GM12878 (cell line): ENCODE measurements around the gene SIRT2. TPM values are rescaled to one million over a fixed set of nuclear protein-coding genes. Genes with fewer than 3 reads are reported as not detected.

ENCODE experiments used
- ATAC-seq: fragments of 200-7000 bp; cut with Tn5 transposase; 3 replicates; pipeline ENCODE4 v1.9.1; 2020; ENCODE audit warnings: mild to moderate bottlenecking, moderate library complexity
- BruUV-seq: library from RNA; stranded (reverse); fragments of 400-500 nt; replicated peaks from 2 replicates; lab custom pipeline; 2021; lab: Mats Ljungman, UMichigan
- CTCF ChIA-PET: fragments of 300-600 bp; sonication (Branson Sonifier 250); formaldehyde crosslinking; extraction: SDS; loops from one replicate; lab custom pipeline; 2021; ENCODE audit warnings: inconsistent platforms; lab: Yijun Ruan, JAX
- POLR2A ChIA-PET: fragments of 350-600 bp; formaldehyde crosslinking; extraction: SDS; loops from one replicate; lab custom pipeline; 2021; ENCODE audit warnings: inconsistent platforms; lab: Charles Lee
- RAD21 ChIA-PET: fragments of 300-600 bp; sonication (Branson Sonifier 250); formaldehyde crosslinking; loops from one replicate; lab custom pipeline; 2023; ENCODE audit warnings: antibody characterized with exemption; ENCODE audit not compliant: unreplicated experiment; lab: Charles Lee
- SMC1A ChIA-PET: fragments of 300-600 bp; sonication (Branson Sonifier 250); formaldehyde crosslinking; loops from one replicate; lab custom pipeline; 2023; ENCODE audit not compliant: unreplicated experiment, uncharacterized antibody; lab: Charles Lee
- DNase-seq: peaks from one replicate; pipeline ENCODE4 v3.0.0-alpha.2; 2011; ENCODE audit warnings: low read depth, low spot score
- FAIRE-seq: peaks from 3 replicates; lab custom pipeline; 2011; peaks lifted over from hg19 to GRCh38; lab: Jason Lieb, UNC
- H2AFZ ChIP-seq: 2 replicates; pipeline ENCODE4 v1.6.0; 2011; ENCODE audit warnings: low read depth, low read length, control low read depth; ENCODE audit not compliant: control insufficient read depth
- H3K27ac ChIP-seq: 2 replicates; pipeline ENCODE4 v1.5.1; 2011; ENCODE audit warnings: control low read depth; ENCODE audit not compliant: control insufficient read depth, insufficient read depth
- H3K27me3 ChIP-seq, 2 experiments: replicated peaks in 1 of 2; 2 replicates each; pipeline versions ENCODE4 v1.6.0 to v1.6.1; 2011; ENCODE audit warnings: low read length in 1 of 2; ENCODE audit not compliant: control insufficient read depth in 2 of 2, insufficient read depth in 2 of 2
- H3K36me3 ChIP-seq, 2 experiments: 2 replicates each; pipeline ENCODE4 v1.5.1; 2011; ENCODE audit warnings: low read length in 1 of 2; ENCODE audit not compliant: control insufficient read depth in 2 of 2, insufficient read depth in 2 of 2
- H3K4me1 ChIP-seq: 2 replicates; pipeline ENCODE4 v1.6.1; 2011; ENCODE audit warnings: mild to moderate bottlenecking, low read length, moderate library complexity, mixed read lengths; ENCODE audit not compliant: control insufficient read depth, insufficient read depth
- H3K4me2 ChIP-seq: 2 replicates; pipeline ENCODE4 v1.6.0; 2011; ENCODE audit warnings: control low read depth; ENCODE audit not compliant: control insufficient read depth, insufficient read depth
- H3K4me3 ChIP-seq: fragments of 200-600 bp; sonication (generic); 2 replicates; pipeline ENCODE4 v1.5.1; 2016
- H3K79me2 ChIP-seq: 2 replicates; pipeline ENCODE4 v1.6.0; 2011; ENCODE audit warnings: low read length; ENCODE audit not compliant: control insufficient read depth, insufficient read depth
- H3K9ac ChIP-seq: 2 replicates; pipeline ENCODE4 v1.8.0; 2011; ENCODE audit warnings: low read length, control low read depth, mixed read lengths; ENCODE audit not compliant: control insufficient read depth, insufficient read depth
- H3K9me3 ChIP-seq: replicated peaks from 3 replicates; pipeline ENCODE4 v1.5.1; 2011; ENCODE audit warnings: mild to moderate bottlenecking, low read length; ENCODE audit not compliant: control insufficient read depth, insufficient read depth
- H4K20me1 ChIP-seq: 2 replicates; pipeline ENCODE4 v1.6.0; 2011; ENCODE audit not compliant: control insufficient read depth, insufficient read depth
- BCL11A ChIP-seq: IDR thresholded peaks from 2 replicates; pipeline ENCODE4 v1.6.1; 2011; ENCODE audit warnings: low read depth, low read length
- BMI1 ChIP-seq: fragments of 450-650 bp; IDR thresholded peaks from 2 replicates; pipeline ENCODE4 v1.6.1; 2016; ENCODE audit warnings: mild to moderate bottlenecking, moderate library complexity, borderline replicate concordance
- EGR1 ChIP-seq, 2 experiments: IDR thresholded peaks; 1 replicate in 1 of 2; 2 replicates in 1 of 2; pipeline ENCODE4 v1.6.1; 2011 to 2012; ENCODE audit warnings: low read depth in 2 of 2, low read length in 2 of 2, borderline replicate concordance in 1 of 2, mild to moderate bottlenecking in 1 of 2, moderate library complexity in 1 of 2
- GABPA ChIP-seq: IDR thresholded peaks from 2 replicates; pipeline ENCODE4 v1.6.1; 2014; ENCODE audit warnings: antibody characterized with exemption, low read depth, mild to moderate bottlenecking, inconsistent platforms
- JUND ChIP-seq: IDR thresholded peaks from 2 replicates; pipeline ENCODE4 v1.6.1; 2012; ENCODE audit warnings: low read depth, mild to moderate bottlenecking, low read length, improper control_type of control experiment, moderate library complexity
- LARP7 ChIP-seq: fragments of 450-650 bp; IDR thresholded peaks from 2 replicates; pipeline ENCODE4 v1.6.1; 2017; ENCODE audit warnings: mild to moderate bottlenecking
- MEF2B ChIP-seq: fragments of 450-650 bp; IDR thresholded peaks from 2 replicates; pipeline ENCODE4 v1.6.1; 2018; ENCODE audit warnings: mild to moderate bottlenecking, moderate library complexity; ENCODE audit not compliant: partially characterized antibody, poor library complexity, severe bottlenecking
- NR2F1 ChIP-seq: fragments of 450-650 bp; conservative IDR thresholded peaks from 2 replicates; pipeline ENCODE4 v1.6.1; 2017; ENCODE audit warnings: mild to moderate bottlenecking
- POLR2AphosphoS2 ChIP-seq: IDR thresholded peaks from 2 replicates; pipeline ENCODE4 v1.6.1; 2011; ENCODE audit warnings: low read depth, mild to moderate bottlenecking, low read length, improper control_type of control experiment, moderate library complexity
- SMARCA5 ChIP-seq: fragments of 450-650 bp; IDR thresholded peaks from 2 replicates; pipeline ENCODE4 v1.6.1; 2017; ENCODE audit warnings: mild to moderate bottlenecking
- TCF3 ChIP-seq: IDR thresholded peaks from 2 replicates; pipeline ENCODE4 v1.6.1; 2012; ENCODE audit warnings: low read depth, mild to moderate bottlenecking, low read length, borderline replicate concordance; ENCODE audit not compliant: insufficient read depth
- WGBS: methylation state at CpG from one replicate; pipeline ENCODE4 v1.1.6; 2016; ENCODE audit warnings: low lambda C conversion rate; ENCODE audit not compliant: insufficient replicate concordance, insufficient coverage; ENCODE audit errors: missing lambda C conversion rate; 5-methylcytosine and 5-hydroxymethylcytosine counted together
- in situ Hi-C: fragments of 300-500 bp; cut with MboI; formaldehyde crosslinking; loops from 9 replicates; pipeline ENCODE4 v1.14.3; 2018; ENCODE audit warnings: mixed read lengths
- intact Hi-C: fragments of 100-400 bp; cut with micrococcal nuclease; formaldehyde crosslinking; loops from one replicate; pipeline ENCODE4 v1.14.2; 2022; ENCODE audit not compliant: unreplicated experiment
- polyA plus RNA-seq, 11 experiments: library from polyadenylated mRNA; depleted of rRNA in 4 of 11; unstranded in 6 of 11; stranded (reverse) in 5 of 11; fragments of >200 nt; fragmentation: Nextera tagmentation in 4 of 11; fragmentation: Illumina TruSeq in 1 of 11; extraction: Ambion mirVana in 4 of 11; extraction: Trizol in 1 of 11; gene quantifications; 1 replicate in 1 of 11; 2 replicates in 10 of 11; pipeline versions ENCODE4 v1.2.1 to v1.2.3, GENCODE V29; 2011 to 2016; ENCODE audit warnings: inconsistent platforms in 2 of 11, missing spikeins in 2 of 11, low read depth in 1 of 11
- total RNA-seq, 4 experiments: library from RNA; depleted of rRNA in 3 of 4; stranded (reverse); fragments of >200 nt in 3 of 4; fragmentation: Illumina TruSeq in 1 of 4; extraction: Trizol in 1 of 4; gene quantifications; 2 replicates each; pipeline versions ENCODE4 v1.2.1 to v1.2.3, GENCODE V29; 2013 to 2021
- TF ChIP-seq, protein P1 (sequence below): fragments of 450-650 bp; IDR thresholded peaks from 2 replicates; pipeline ENCODE4 v1.6.1; 2017; ENCODE audit warnings: mild to moderate bottlenecking
- TF ChIP-seq, protein P2 (sequence below): IDR thresholded peaks from 2 replicates; pipeline ENCODE4 v1.6.1; 2011; ENCODE audit warnings: low read depth, mild to moderate bottlenecking, low read length, moderate library complexity, borderline replicate concordance; ENCODE audit errors: extremely low read depth

SIRT2 gene
- total and polyA plus RNA-seq, 10 of the 15 experiments (the other 5 are each of a cell fraction or from before 2014, with no cell fraction given), result 1.4 to 38.7 (median 24.1) TPM

DNA sequence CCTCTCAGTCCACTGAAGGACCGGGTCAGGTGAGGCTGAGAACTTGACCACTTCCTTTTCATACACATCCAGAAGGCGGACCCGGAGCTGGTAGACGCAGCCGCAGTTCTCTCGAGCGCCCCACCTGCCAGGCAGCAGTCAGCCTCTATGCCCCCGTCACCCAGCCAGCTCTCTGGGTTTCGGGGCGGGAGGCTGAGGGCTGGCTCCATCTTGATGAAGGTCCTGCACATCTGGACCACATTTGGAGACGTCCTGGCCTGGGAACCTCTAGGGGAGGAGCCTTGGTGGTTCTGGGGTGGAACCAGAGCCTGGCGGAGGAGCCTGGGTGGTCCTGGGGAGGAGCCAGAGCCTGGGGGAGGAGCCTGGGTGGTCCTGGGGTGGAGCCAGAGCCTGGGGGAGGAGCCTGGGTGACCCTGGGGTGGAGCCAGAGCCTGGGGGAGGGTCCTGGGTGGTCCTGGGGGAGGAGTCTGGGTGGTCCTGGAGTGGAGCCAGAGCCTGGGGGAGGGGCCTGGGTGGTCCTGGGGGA is 45.6 kb upstream of the SIRT2 start (continued):
- TF ChIP-seq GABPA (no peak), SMARCA5 (no peak), BCL11A (no peak), EGR1 (IDR thresholded peaks at IDR 0.05; ENCODE audit: borderline replicate concordance in 1 of 2, low read depth in 2 of 2, low read length in 2 of 2) (no peak), LARP7 (no peak), BMI1 (no peak)
- TF ChIP-seq, protein P1, sequence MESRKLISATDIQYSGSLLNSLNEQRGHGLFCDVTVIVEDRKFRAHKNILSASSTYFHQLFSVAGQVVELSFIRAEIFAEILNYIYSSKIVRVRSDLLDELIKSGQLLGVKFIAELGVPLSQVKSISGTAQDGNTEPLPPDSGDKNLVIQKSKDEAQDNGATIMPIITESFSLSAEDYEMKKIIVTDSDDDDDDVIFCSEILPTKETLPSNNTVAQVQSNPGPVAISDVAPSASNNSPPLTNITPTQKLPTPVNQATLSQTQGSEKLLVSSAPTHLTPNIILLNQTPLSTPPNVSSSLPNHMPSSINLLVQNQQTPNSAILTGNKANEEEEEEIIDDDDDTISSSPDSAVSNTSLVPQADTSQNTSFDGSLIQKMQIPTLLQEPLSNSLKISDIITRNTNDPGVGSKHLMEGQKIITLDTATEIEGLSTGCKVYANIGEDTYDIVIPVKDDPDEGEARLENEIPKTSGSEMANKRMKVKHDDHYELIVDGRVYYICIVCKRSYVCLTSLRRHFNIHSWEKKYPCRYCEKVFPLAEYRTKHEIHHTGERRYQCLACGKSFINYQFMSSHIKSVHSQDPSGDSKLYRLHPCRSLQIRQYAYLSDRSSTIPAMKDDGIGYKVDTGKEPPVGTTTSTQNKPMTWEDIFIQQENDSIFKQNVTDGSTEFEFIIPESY, result no peak

DNA sequence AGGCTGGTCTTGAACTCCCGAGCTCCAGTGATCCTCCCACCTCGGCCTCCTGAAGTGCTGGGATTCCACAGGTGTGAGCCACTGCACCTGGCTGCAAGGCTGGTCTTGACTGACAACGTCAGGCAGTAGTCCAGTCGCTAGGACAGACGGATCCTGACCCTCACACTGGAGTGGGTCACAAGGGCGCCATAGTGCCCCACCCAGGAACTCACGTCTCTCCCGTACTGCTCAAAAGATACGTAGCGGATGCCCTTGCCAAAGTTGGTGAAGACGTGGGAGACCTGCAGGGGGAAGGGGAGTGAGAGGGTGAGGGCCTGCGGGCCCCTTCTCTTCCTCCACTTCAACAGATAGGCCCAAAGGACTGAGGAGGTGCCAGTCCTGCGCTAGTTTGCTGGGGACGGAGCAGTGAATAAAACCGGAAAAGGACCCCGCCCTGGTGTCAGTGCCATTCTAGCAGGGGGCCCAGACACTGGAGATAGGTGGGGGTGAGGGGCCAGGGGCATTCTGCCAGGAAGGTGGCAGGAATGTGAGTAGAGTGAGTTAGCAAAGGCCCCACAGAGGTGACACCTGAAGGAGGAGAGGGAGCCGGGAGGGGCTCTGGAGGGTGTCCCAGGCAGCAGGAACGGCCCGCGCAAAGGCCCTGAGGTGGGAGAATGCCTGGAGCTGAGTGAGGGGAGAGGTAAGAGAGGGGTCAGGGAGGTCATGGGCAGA is 43.2 kb upstream of the SIRT2 start:
- intact Hi-C loops (no loop called here), in situ Hi-C loops (no loop called here)
- H3K27me3 ChIP-seq, result no peaks in the 10 kb centered on the region; a peak in 1 of 4 replicates
- H3K27ac ChIP-seq, result no peak overlapping the region
- SMC1A ChIA-PET, result no interaction called here
- H2AFZ ChIP-seq, result no peak overlapping the region
- WGBS, result 76% methylated on average over 20 of the region's 20 CpGs
- CTCF ChIA-PET, result no interaction called here
- H3K4me1 ChIP-seq, result no peaks in the 10 kb centered on the region
- no peak overlapping the region for H3K4me2 ChIP-seq
- no peaks in the 10 kb centered on the region for H3K79me2 ChIP-seq
- H3K4me3 ChIP-seq, result no peak overlapping the region
- H3K9me3 ChIP-seq, result no peaks in the 10 kb centered on the region
- no peak for FAIRE-seq
- no peaks in the 10 kb centered on the region for H3K36me3 ChIP-seq
- POLR2A ChIA-PET, result no interaction called here
- no peak overlapping the region for H3K9ac ChIP-seq
- RAD21 ChIA-PET, result no interaction called here
- no peaks in the 10 kb centered on the region for H4K20me1 ChIP-seq
- no TSS peak for BruUV-seq
- TF ChIP-seq, protein P2, sequence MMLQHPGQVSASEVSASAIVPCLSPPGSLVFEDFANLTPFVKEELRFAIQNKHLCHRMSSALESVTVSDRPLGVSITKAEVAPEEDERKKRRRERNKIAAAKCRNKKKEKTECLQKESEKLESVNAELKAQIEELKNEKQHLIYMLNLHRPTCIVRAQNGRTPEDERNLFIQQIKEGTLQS, result no peak
- TF ChIP-seq TCF3 (no peak), MEF2B (no peak), JUND (no peak), NR2F1 (no peak), POLR2AphosphoS2 (no peak)
- TF ChIP-seq, all 136 proteins: peak for 0
- ATAC-seq, result no peak
- no peak for DNase-seq
